MM.1S (cell line): ENCODE data around the gene RNF220.
"Not testable (repeated sequence)": the region's sequence is repeated elsewhere in the genome, so short reads cannot be mapped to it uniquely, and the experiment has no call there.

Experiments
- CTCF ChIP-seq: fragments of 300-600 bp; sonication (generic); IDR thresholded peaks from 2 replicates; pipeline ENCODE4 v1.5.1; 2016; ENCODE audit warnings: antibody characterized with exemption, low read length, mixed read lengths
- EZH2 ChIP-seq: fragments of 300-600 bp; sonication (generic); optimal IDR thresholded peaks from 2 replicates; pipeline ENCODE3; 2017; ENCODE audit warnings: low read depth, mild to moderate bottlenecking, antibody characterized with exemption, low read length, mixed read lengths
- EZH2phosphoT487 ChIP-seq: fragments of 300-600 bp; sonication (generic); IDR thresholded peaks from 2 replicates; pipeline ENCODE4 v1.6.1; 2018; ENCODE audit warnings: antibody characterized with exemption, low read length

- not testable (repeated sequence) for TF ChIP-seq CTCF, EZH2phosphoT487, EZH2
Measured at GRCh38 chr1:44666719-44667118, 261.7 kb downstream of the RNF220 start.
